Neuronal stem cell (in vitro differentiated cells): ENCODE results near the gene PDE6C.

Experiments
- DNase-seq: peaks from one replicate; pipeline ENCODE4 v3.0.0-alpha.2; 2013; ENCODE audit warnings: low spot score
- H2AFZ ChIP-seq: one replicate; pipeline ENCODE4 v1.6.1; 2013; ENCODE audit warnings: mild to moderate bottlenecking, low read length, inconsistent platforms
- H2AK5ac ChIP-seq: 2 replicates; pipeline ENCODE4 v1.6.1; 2013; ENCODE audit warnings: low read depth, mild to moderate bottlenecking, inconsistent platforms, low read length, moderate library complexity, mixed read lengths
- H2BK120ac ChIP-seq: 2 replicates; pipeline ENCODE4 v1.6.1; 2013; ENCODE audit warnings: low read depth, mild to moderate bottlenecking, inconsistent platforms, low read length, moderate library complexity, mixed read lengths
- H2BK12ac ChIP-seq: one replicate; pipeline ENCODE4 v1.6.1; 2013; ENCODE audit warnings: low read length, inconsistent platforms
- H2BK15ac ChIP-seq: 2 replicates; pipeline ENCODE4 v1.6.1; 2013; ENCODE audit warnings: mild to moderate bottlenecking, low read length, inconsistent platforms, mixed read lengths
- H2BK5ac ChIP-seq: one replicate; pipeline ENCODE4 v1.6.1; 2013; ENCODE audit warnings: inconsistent platforms, mild to moderate bottlenecking, low read length, moderate library complexity
- H3K14ac ChIP-seq: one replicate; pipeline ENCODE4 v1.6.1; 2013; ENCODE audit warnings: low read length, inconsistent platforms
- H3K18ac ChIP-seq: 2 replicates; pipeline ENCODE4 v1.6.1; 2013; ENCODE audit warnings: low read length, inconsistent platforms
- H3K23ac ChIP-seq: 2 replicates; pipeline ENCODE4 v1.6.1; 2013; ENCODE audit warnings: low read depth, mild to moderate bottlenecking, mixed read lengths, low read length, inconsistent platforms; ENCODE audit not compliant: poor library complexity
- H3K27ac ChIP-seq: replicated peaks from 3 replicates; pipeline ENCODE4 v1.5.1; 2013; ENCODE audit warnings: low read length, inconsistent platforms
- H3K27me3 ChIP-seq, 3 experiments: 2 replicates each; pipeline ENCODE4 v1.6.1; 2013; ENCODE audit warnings: low read length in 3 of 3, mild to moderate bottlenecking in 2 of 3, inconsistent platforms in 1 of 3, low read depth in 1 of 3, mixed read lengths in 1 of 3, moderate library complexity in 1 of 3; ENCODE audit not compliant: control insufficient read depth in 3 of 3, insufficient read depth in 3 of 3
- H3K36me3 ChIP-seq, 2 donors: replicated peaks in 1 of 2; 2 replicates each; pipeline ENCODE4 v1.6.1; 2013; ENCODE audit warnings: low read length in 2 of 2; ENCODE audit not compliant: control insufficient read depth in 2 of 2, insufficient read depth in 2 of 2
- H3K4ac ChIP-seq: 2 replicates; pipeline ENCODE4 v1.6.1; 2013; ENCODE audit warnings: inconsistent platforms, mild to moderate bottlenecking, low read length, moderate library complexity
- H3K4me1 ChIP-seq, 2 donors: 1 replicate in 1 of 2; 2 replicates in 1 of 2; pipeline ENCODE4 v1.6.1; 2013; ENCODE audit warnings: low read length in 2 of 2, low read depth in 1 of 2; ENCODE audit not compliant: control insufficient read depth in 2 of 2, insufficient read depth in 1 of 2
- H3K4me2 ChIP-seq: one replicate; pipeline ENCODE4 v1.6.1; 2013; ENCODE audit warnings: mild to moderate bottlenecking, low read length, inconsistent platforms; ENCODE audit not compliant: insufficient read depth, poor library complexity, severe bottlenecking
- H3K4me3 ChIP-seq, 2 donors: 2 replicates each; pipeline ENCODE4 v1.5.1; 2013; ENCODE audit warnings: low read length in 2 of 2, mild to moderate bottlenecking in 2 of 2, inconsistent platforms in 1 of 2, moderate library complexity in 1 of 2
- H3K79me1 ChIP-seq: one replicate; pipeline ENCODE4 v1.6.1; 2013; ENCODE audit warnings: low read depth, mild to moderate bottlenecking, inconsistent platforms, low read length, moderate library complexity
- H3K9ac ChIP-seq: one replicate; pipeline ENCODE4 v1.6.1; 2013; ENCODE audit warnings: mild to moderate bottlenecking, low read depth, low read length, inconsistent platforms; ENCODE audit not compliant: poor library complexity
- H3K9me3 ChIP-seq, 2 donors: replicated peaks in 1 of 2; 2 replicates each; pipeline versions ENCODE3 to v1.6.1; 2013; ENCODE audit warnings: low read length in 2 of 2, mild to moderate bottlenecking in 2 of 2, inconsistent platforms in 1 of 2, low read depth in 1 of 2, mixed read lengths in 1 of 2, moderate library complexity in 1 of 2; ENCODE audit not compliant: control insufficient read depth in 2 of 2, insufficient read depth in 1 of 2
- H4K8ac ChIP-seq: one replicate; pipeline ENCODE4 v1.6.1; 2013; ENCODE audit warnings: low read depth, mild to moderate bottlenecking, inconsistent platforms, low read length, moderate library complexity
- H4K91ac ChIP-seq: one replicate; pipeline ENCODE4 v1.6.1; 2013; ENCODE audit warnings: low read length, low read depth, mild to moderate bottlenecking, inconsistent platforms; ENCODE audit not compliant: poor library complexity
- WGBS, 2 donors: extraction: QIAGEN DNeasy Blood & Tissue Kit; methylation state at CpG; one replicate each; pipeline ENCODE4 v1.1.7; 2013; ENCODE audit warnings: missing lambda C conversion rate in 2 of 2, mixed read lengths in 1 of 2; ENCODE audit not compliant: insufficient read length in 2 of 2, insufficient replicate concordance in 1 of 2; ENCODE audit errors: extremely low coverage in 2 of 2; 5-methylcytosine and 5-hydroxymethylcytosine counted together

The PDE6C gene

DNA sequence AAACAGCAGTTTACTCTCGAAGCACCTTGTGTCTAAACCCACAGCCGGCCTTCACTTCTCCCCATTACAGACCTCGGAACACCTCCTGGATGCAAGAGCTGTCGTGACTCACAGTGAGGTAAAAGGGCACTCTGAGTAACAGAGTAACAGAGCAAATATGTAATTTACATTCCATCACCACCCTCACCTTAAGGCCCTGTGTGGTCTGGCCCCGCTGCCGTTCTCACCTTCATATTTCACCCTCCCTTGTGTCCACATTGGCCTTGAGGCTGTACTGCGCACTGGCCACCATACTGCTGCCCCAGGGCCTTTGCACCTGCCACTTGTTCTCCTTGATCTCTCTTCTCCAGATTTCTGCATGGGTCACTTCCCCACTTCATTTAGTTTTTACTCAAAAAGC lies 33.2 kb upstream of the PDE6C start:
- peaks cover 1 to 3% of the 10 kb centered on the region in 2 donors for H3K9me3 ChIP-seq
- WGBS, 2 donors: no CpG with 5 or more reads among the region's 7 CpGs
- H3K18ac ChIP-seq: no peak overlapping the region
- no peak overlapping the region for H3K4me3 ChIP-seq
- no peak overlapping the region for H2BK15ac ChIP-seq
- peaks cover 0 to 26% (median 0%) of the 10 kb centered on the region in 3 experiments for H3K27me3 ChIP-seq
- no peak overlapping the region for H3K4me2 ChIP-seq
- peaks cover 8% of the 10 kb centered on the region in 2 donors for H3K4me1 ChIP-seq
- H3K79me1 ChIP-seq: no peaks in the 10 kb centered on the region
- H3K4ac ChIP-seq: no peak overlapping the region
- H2AK5ac ChIP-seq: no peak overlapping the region
- no peak overlapping the region for H2BK12ac ChIP-seq
- no peak for DNase-seq
- H2BK120ac ChIP-seq: no peak overlapping the region
- H4K8ac ChIP-seq: no peak overlapping the region
- H2AFZ ChIP-seq: no peak overlapping the region
- H3K23ac ChIP-seq: no peak overlapping the region
- H3K14ac ChIP-seq: no peak overlapping the region
- no peak overlapping the region for H4K91ac ChIP-seq
- no peak overlapping the region for H3K9ac ChIP-seq
- H2BK5ac ChIP-seq: no peak overlapping the region
- no peaks in the 10 kb centered on the region for H3K36me3 ChIP-seq
- no peak overlapping the region for H3K27ac ChIP-seq

GRCh38 chr10:93579985-93580711 lies 32.2 kb upstream of the PDE6C start:
- H3K4ac ChIP-seq: no peak overlapping the region
- peaks cover 8% of the 10 kb centered on the region in 2 donors for H3K4me1 ChIP-seq
- H3K4me2 ChIP-seq: no peak overlapping the region
- H3K14ac ChIP-seq: no peak overlapping the region
- no peak overlapping the region for H2AK5ac ChIP-seq
- H3K18ac ChIP-seq: no peak overlapping the region
- no peak overlapping the region for H2AFZ ChIP-seq
- no peak overlapping the region for H3K4me3 ChIP-seq
- peaks cover 0 to 19% (median 0%) of the 10 kb centered on the region in 3 experiments for H3K27me3 ChIP-seq
- H2BK15ac ChIP-seq: no peak overlapping the region
- no peak overlapping the region for H2BK5ac ChIP-seq
- H3K23ac ChIP-seq: no peak overlapping the region
- H4K91ac ChIP-seq: no peak overlapping the region
- no peak overlapping the region for H2BK120ac ChIP-seq
- H3K27ac ChIP-seq: no peak overlapping the region
- H3K9ac ChIP-seq: no peak overlapping the region
- no peaks in the 10 kb centered on the region for H3K36me3 ChIP-seq
- WGBS, 2 donors: 100% methylated on average over 1 of the region's 3 CpGs; no CpG with 5 or more reads in 1 of the 2 donors
- DNase-seq: no peak
- H3K9me3 ChIP-seq: peaks cover 1 to 3% of the 10 kb centered on the region in 2 donors
- H4K8ac ChIP-seq: no peak overlapping the region
- no peaks in the 10 kb centered on the region for H3K79me1 ChIP-seq
- H2BK12ac ChIP-seq: no peak overlapping the region

- Histone ChIP-seq H3K27me3 (peaks cover 0 to 13% (median 0%) of the 10 kb centered on the region in 3 experiments), H2BK5ac (no peak overlapping the region), H3K4ac (no peak overlapping the region), H2AK5ac (no peak overlapping the region), H3K14ac (no peak overlapping the region), H2BK15ac (no peak overlapping the region), H3K4me3 (no peak overlapping the region), H2BK120ac (no peak overlapping the region), H3K4me2 (no peak overlapping the region), H4K8ac (no peak overlapping the region), H3K36me3 (no peaks in the 10 kb centered on the region), H3K4me1 (peaks cover 8% of the 10 kb centered on the region in 2 donors), H2AFZ (no peak overlapping the region), H3K9me3 (peaks cover 1 to 3% of the 10 kb centered on the region in 2 donors), H3K18ac (no peak overlapping the region), H3K23ac (no peak overlapping the region), H3K9ac (no peak overlapping the region), H3K79me1 (no peaks in the 10 kb centered on the region), H4K91ac (no peak overlapping the region), H2BK12ac (no peak overlapping the region), H3K27ac (no peak overlapping the region)
- WGBS, 2 donors: no CpG with 5 or more reads among the region's 6 CpGs
- peak; percentile 85 for DNase-seq
Observed at GRCh38 chr10:93580828-93581227, 31.5 kb upstream of the PDE6C start.

DNA sequence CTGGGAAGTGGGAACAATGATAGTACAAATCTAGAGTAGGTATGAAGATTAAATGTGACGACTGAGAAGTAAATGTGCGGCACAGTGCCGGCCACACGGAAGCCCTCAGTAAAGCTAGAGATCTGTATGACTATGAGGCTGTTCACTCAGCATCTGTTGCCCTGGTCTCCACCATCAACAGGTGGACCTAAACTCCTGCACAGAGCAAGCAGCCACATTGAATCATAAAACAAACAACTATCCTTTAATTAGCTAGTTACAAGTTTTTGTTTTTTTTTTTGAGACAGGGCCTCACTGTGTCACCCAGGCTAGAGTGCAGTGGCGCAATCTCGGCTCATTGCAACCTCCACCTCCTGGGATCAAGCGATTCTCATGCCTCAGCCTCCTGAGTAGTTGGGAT lies 27.9 kb upstream of the PDE6C start:
- no peak overlapping the region for H3K18ac ChIP-seq
- H2AK5ac ChIP-seq: no peak overlapping the region
- peaks cover 8% of the 10 kb centered on the region in 2 donors for H3K4me1 ChIP-seq
- no peaks in the 10 kb centered on the region for H3K36me3 ChIP-seq
- H2AFZ ChIP-seq: no peak overlapping the region
- no peak overlapping the region for H4K8ac ChIP-seq
- no peak overlapping the region for H3K4ac ChIP-seq
- H3K9ac ChIP-seq: no peak overlapping the region
- peaks cover 0 to 10% (median 0%) of the 10 kb centered on the region in 3 experiments for H3K27me3 ChIP-seq
- H3K4me2 ChIP-seq: no peak overlapping the region
- H3K4me3 ChIP-seq: no peak overlapping the region
- no peak overlapping the region for H2BK120ac ChIP-seq
- H3K79me1 ChIP-seq: no peaks in the 10 kb centered on the region
- H3K23ac ChIP-seq: no peak overlapping the region
- no peak overlapping the region for H4K91ac ChIP-seq
- H2BK5ac ChIP-seq: no peak overlapping the region
- H2BK15ac ChIP-seq: no peak overlapping the region
- no peak for DNase-seq
- H3K14ac ChIP-seq: no peak overlapping the region
- H2BK12ac ChIP-seq: no peak overlapping the region
- WGBS, 2 donors: no CpG with 5 or more reads among the region's 7 CpGs
- H3K9me3 ChIP-seq: peaks cover 1 to 3% of the 10 kb centered on the region in 2 donors
- H3K27ac ChIP-seq: no peak overlapping the region
